Adrenal gland (tissue), 5 donors: ENCODE data around the gene ASS1.

Experiments used
- CTCF ChIP-seq, 6 experiments: fragments of 450-650 bp in 4 of 6; fragments of 200-600 bp in 2 of 6; sonication (generic) in 1 of 6; IDR thresholded peaks; 1 replicate in 5 of 6; 2 replicates in 1 of 6; pipeline versions ENCODE4 v1.5.1 to v1.8.0; 2016 to 2021; ENCODE audit warnings: antibody characterized with exemption in 6 of 6, mild to moderate bottlenecking in 2 of 6, moderate library complexity in 1 of 6
- POLR2A ChIP-seq, 2 donors: fragments of 450-650 bp; IDR thresholded peaks; one replicate each; pipeline ENCODE4 v1.6.1; 2017; ENCODE audit warnings: antibody characterized with exemption in 2 of 2, mild to moderate bottlenecking in 2 of 2, moderate library complexity in 1 of 2
- donor health status: DM: no; HTN: no; CAD: no.

- peak; percentile 73 to 96 (median 92) for TF ChIP-seq CTCF (IDR thresholded peaks at IDR 0.05)
- no peak for TF ChIP-seq POLR2A (IDR thresholded peaks at IDR 0.05)
Observed at GRCh38 chr9:130461218-130461630, 16.5 kb downstream of the ASS1 start.
